Left ventricle myocardium inferior (tissue), 1 donor: ENCODE measurements around the gene CAND1. TPM values are rescaled to one million over a fixed set of nuclear protein-coding genes. Genes with fewer than 3 reads are reported as not detected.

Experiments used
- DNase-seq: peaks from one replicate; pipeline ENCODE4 v3.0.0-alpha.2; 2020
- H3K27ac ChIP-seq: fragments of 200-600 bp; replicated peaks from 2 replicates; pipeline ENCODE4 v1.8.0; 2021
- H3K27me3 ChIP-seq: fragments of 200-600 bp; 2 replicates; pipeline ENCODE4 v1.8.0; 2021; ENCODE audit warnings: low read depth
- H3K36me3 ChIP-seq: fragments of 200-600 bp; 2 replicates; pipeline ENCODE4 v1.8.0; 2021
- H3K4me1 ChIP-seq: fragments of 200-600 bp; 2 replicates; pipeline ENCODE4 v1.8.0; 2021
- H3K4me3 ChIP-seq: fragments of 200-600 bp; 2 replicates; pipeline ENCODE4 v1.8.0; 2021; ENCODE audit warnings: mild to moderate bottlenecking, moderate library complexity
- H3K9me3 ChIP-seq: fragments of 200-600 bp; replicated peaks from 2 replicates; pipeline ENCODE4 v1.8.0; 2021
- intact Hi-C: fragments of 100-400 bp; cut with micrococcal nuclease; formaldehyde crosslinking; loops from one replicate; pipeline ENCODE4 v1.11.0; 2022
- total RNA-seq: library from RNA; stranded (reverse); fragmentation: NEBNext Ultra II Directional; extraction: Animal tissue kit (Norgen Biotek cat#: 25700); gene quantifications from one replicate; pipeline ENCODE4 v1.2.1, GENCODE V29; 2021
- TF ChIP-seq, protein P1 (sequence below): fragments of 200-600 bp; IDR thresholded peaks from 2 replicates; pipeline ENCODE4 v1.8.0; 2021; ENCODE audit warnings: antibody characterized with exemption, mild to moderate bottlenecking, borderline replicate concordance
- donor health status: DM: no; HTN: yes; CAD: no; lungs with severe emphysema.

Gene CAND1
- total RNA-seq, 1 donor from 2014 or later, result 32.9 TPM

DNA sequence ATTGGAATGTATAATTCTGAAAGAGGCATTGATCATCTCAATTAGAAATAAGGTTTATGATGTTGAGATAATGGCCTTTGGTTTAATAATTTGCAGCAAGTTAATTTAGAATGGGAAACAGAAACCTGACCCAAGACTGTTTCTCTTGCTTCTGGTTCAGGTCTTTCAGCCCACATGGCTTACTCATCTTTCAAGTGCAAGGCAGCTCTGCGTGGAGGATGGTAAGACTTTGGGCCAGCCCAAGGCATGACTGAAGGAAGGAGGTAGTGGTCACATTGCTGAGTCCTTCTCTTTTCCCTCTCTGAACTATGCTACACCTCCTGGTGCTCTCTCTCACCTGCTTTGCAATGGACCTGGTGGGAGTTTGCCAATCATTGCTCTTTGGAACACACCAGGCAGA, 98.7 kb downstream of the CAND1 start:
- no peak for DNase-seq
- H3K9me3 ChIP-seq, result no peaks in the 10 kb centered on the region
- H3K4me3 ChIP-seq, result no peak overlapping the region
- H3K27me3 ChIP-seq, result no peaks in the 10 kb centered on the region
- H3K27ac ChIP-seq, result no peak overlapping the region
- intact Hi-C loops, result no loop called here
- no peaks in the 10 kb centered on the region for H3K36me3 ChIP-seq
- H3K4me1 ChIP-seq, result peaks cover 3% of the 10 kb centered on the region
- TF ChIP-seq, protein P1, sequence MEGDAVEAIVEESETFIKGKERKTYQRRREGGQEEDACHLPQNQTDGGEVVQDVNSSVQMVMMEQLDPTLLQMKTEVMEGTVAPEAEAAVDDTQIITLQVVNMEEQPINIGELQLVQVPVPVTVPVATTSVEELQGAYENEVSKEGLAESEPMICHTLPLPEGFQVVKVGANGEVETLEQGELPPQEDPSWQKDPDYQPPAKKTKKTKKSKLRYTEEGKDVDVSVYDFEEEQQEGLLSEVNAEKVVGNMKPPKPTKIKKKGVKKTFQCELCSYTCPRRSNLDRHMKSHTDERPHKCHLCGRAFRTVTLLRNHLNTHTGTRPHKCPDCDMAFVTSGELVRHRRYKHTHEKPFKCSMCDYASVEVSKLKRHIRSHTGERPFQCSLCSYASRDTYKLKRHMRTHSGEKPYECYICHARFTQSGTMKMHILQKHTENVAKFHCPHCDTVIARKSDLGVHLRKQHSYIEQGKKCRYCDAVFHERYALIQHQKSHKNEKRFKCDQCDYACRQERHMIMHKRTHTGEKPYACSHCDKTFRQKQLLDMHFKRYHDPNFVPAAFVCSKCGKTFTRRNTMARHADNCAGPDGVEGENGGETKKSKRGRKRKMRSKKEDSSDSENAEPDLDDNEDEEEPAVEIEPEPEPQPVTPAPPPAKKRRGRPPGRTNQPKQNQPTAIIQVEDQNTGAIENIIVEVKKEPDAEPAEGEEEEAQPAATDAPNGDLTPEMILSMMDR, result no peak
